ENCODE data around the gene RBMS3.
"Not testable (repeated sequence)": the region's sequence is repeated elsewhere in the genome, so short reads cannot be mapped to it uniquely, and the experiment has no call there.

The RBMS3 gene

GRCh38 chr3:29804044-29804443 is 523.2 kb downstream of the RBMS3 start:
- TF ChIP-seq ZNF384 (IDR thresholded peaks at IDR 0.05), result no peak
- TF ChIP-seq PKNOX1 (IDR thresholded peaks at IDR 0.05), result no peak
- no peak for TF ChIP-seq LEF1 (IDR thresholded peaks at IDR 0.05; ENCODE audit: borderline replicate concordance)
- no peak for TF ChIP-seq SP1 (IDR thresholded peaks at IDR 0.05)
- no peak for TF ChIP-seq FOXM1 (IDR thresholded peaks at IDR 0.05; ENCODE audit: borderline replicate concordance)
- no peak for TF ChIP-seq CTBP1 (IDR thresholded peaks at IDR 0.05; ENCODE audit: borderline replicate concordance)
- TF ChIP-seq ELF4 (IDR thresholded peaks at IDR 0.05), result no peak
- no peak for TF ChIP-seq FOXK2 (IDR thresholded peaks at IDR 0.05)
- no peak for TF ChIP-seq FOXA1 (IDR thresholded peaks at IDR 0.05)
- TF ChIP-seq TARDBP (IDR thresholded peaks at IDR 0.05), result no peak
- TF ChIP-seq SUZ12 (IDR thresholded peaks at IDR 0.05), result no peak
- no peak for TF ChIP-seq HDGF (IDR thresholded peaks at IDR 0.05; ENCODE audit: borderline replicate concordance)
- no peak for TF ChIP-seq L3MBTL2 (conservative IDR thresholded peaks at IDR 0.05)
- TF ChIP-seq BHLHE40 (IDR thresholded peaks at IDR 0.05; ENCODE audit: borderline replicate concordance), result no peak
- no peak for TF ChIP-seq NFRKB (IDR thresholded peaks at IDR 0.05)
- no peak for TF ChIP-seq ARNT (IDR thresholded peaks at IDR 0.05)
- ChIA-PET POLR2A (no interaction called here), CTCF (no interaction called here)

GRCh38 chr3:29805757-29806156 is 524.9 kb downstream of the RBMS3 start:
- no peak for TF ChIP-seq ARNT (IDR thresholded peaks at IDR 0.05)
- no peak for TF ChIP-seq ELF4 (IDR thresholded peaks at IDR 0.05)
- TF ChIP-seq PKNOX1 (IDR thresholded peaks at IDR 0.05), result no peak
- TF ChIP-seq SP1 (IDR thresholded peaks at IDR 0.05), result no peak
- TF ChIP-seq FOXM1 (IDR thresholded peaks at IDR 0.05; ENCODE audit: borderline replicate concordance), result no peak
- TF ChIP-seq CTBP1 (IDR thresholded peaks at IDR 0.05; ENCODE audit: borderline replicate concordance), result no peak
- no peak for TF ChIP-seq FOXK2 (IDR thresholded peaks at IDR 0.05)
- TF ChIP-seq ZNF384 (IDR thresholded peaks at IDR 0.05), result no peak
- TF ChIP-seq TARDBP (IDR thresholded peaks at IDR 0.05), result no peak
- no peak for TF ChIP-seq BHLHE40 (IDR thresholded peaks at IDR 0.05; ENCODE audit: borderline replicate concordance)
- no peak for DNase-seq (ENCODE audit: extremely low spot score)
- ChIA-PET POLR2A (no interaction called here), CTCF (no interaction called here)

More at GRCh38 chr3:29804044-29804443, 523.2 kb downstream of the RBMS3 start:
- DNase-seq (ENCODE audit: extremely low spot score), result no peak

GRCh38 chr3:29808324-29808723 is 527.5 kb downstream of the RBMS3 start:
- POLR2A ChIA-PET; CTCF ChIA-PET; DNase-seq (ENCODE audit: extremely low spot score): not testable (repeated sequence)

DNA sequence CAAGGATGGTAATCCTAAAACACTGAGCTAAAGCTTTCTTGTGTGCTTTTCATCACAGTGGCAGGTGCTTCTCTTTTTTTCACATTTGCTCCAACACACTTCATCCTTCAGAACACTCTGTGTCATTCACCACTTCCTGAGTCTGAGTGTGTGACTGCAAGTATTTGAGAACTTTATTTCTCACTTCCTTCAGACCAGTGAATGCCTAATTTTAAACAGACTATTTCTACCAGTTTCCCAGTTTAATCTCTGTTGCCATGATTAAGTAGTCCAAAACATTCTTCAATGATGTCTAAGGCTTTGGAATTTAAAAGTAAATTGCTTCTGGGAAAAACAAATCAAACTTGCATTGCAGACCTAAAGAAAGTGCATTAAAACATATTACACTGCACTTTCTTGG is 541.2 kb downstream of the RBMS3 start:
- CTCF ChIA-PET, result no interaction called here

DNA sequence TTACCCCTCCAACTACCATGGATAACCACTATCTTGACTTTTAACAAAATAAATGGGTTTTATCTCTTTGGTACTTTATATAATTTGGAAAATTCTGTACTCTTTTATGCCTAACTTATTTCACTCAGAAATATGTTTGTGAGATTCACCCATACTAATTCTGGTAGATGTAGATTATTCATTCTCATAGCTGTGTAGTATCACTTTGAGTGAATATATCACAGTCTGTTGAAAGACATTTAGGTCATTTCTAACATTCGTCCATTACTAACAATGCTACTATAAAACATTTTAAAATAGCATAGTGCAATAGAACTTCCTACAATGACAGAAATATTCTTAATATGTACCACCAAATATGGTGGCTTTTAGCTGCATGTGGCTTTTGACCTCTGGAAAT is 542.4 kb downstream of the RBMS3 start:
- ChIA-PET CTCF (interaction anchor here (0.5 to 0.7 kb wide), 2 partner anchors 20 to 128 kb away, joined by 3 read pairs; no protein-coding TSS in a partner anchor), POLR2A (no interaction called here)
- TF ChIP-seq TARDBP (IDR thresholded peaks at IDR 0.05) (no peak), SUZ12 (IDR thresholded peaks at IDR 0.05) (no peak), ELF4 (IDR thresholded peaks at IDR 0.05) (no peak), ARNT (IDR thresholded peaks at IDR 0.05) (no peak), CTBP1 (IDR thresholded peaks at IDR 0.05; ENCODE audit: borderline replicate concordance) (no peak), FOXA1 (IDR thresholded peaks at IDR 0.05) (no peak), FOXK2 (IDR thresholded peaks at IDR 0.05) (no peak), SP1 (IDR thresholded peaks at IDR 0.05) (no peak)
- DNase-seq (ENCODE audit: extremely low spot score), result no peak

More for the DNA sequence above, 541.2 kb downstream of the RBMS3 start:
- no peak for DNase-seq (ENCODE audit: extremely low spot score)
- no peak for TF ChIP-seq SP1 (IDR thresholded peaks at IDR 0.05)
- no peak for TF ChIP-seq LEF1 (IDR thresholded peaks at IDR 0.05; ENCODE audit: borderline replicate concordance)
- TF ChIP-seq FOXM1 (IDR thresholded peaks at IDR 0.05; ENCODE audit: borderline replicate concordance), result no peak
- TF ChIP-seq NFRKB (IDR thresholded peaks at IDR 0.05), result no peak
- no peak for TF ChIP-seq ARNT (IDR thresholded peaks at IDR 0.05)
- POLR2A ChIA-PET, result no interaction called here

GRCh38 chr3:29826712-29827111 is 545.8 kb downstream of the RBMS3 start:
- POLR2A ChIA-PET, result no interaction called here
- CTCF ChIA-PET, result no interaction called here
- no peak for TF ChIP-seq HDGF (IDR thresholded peaks at IDR 0.05; ENCODE audit: borderline replicate concordance)
- no peak for TF ChIP-seq FOXK2 (IDR thresholded peaks at IDR 0.05)
- TF ChIP-seq NFRKB (IDR thresholded peaks at IDR 0.05), result no peak
- no peak for DNase-seq (ENCODE audit: extremely low spot score)

GRCh38 chr3:29827756-29828155 is 546.9 kb downstream of the RBMS3 start:
- CTCF ChIA-PET, result interaction anchor here (0.7 kb wide), 1 partner anchor 26 kb away, joined by 3 read pairs; no protein-coding TSS in a partner anchor
- POLR2A ChIA-PET, result no interaction called here

More at GRCh38 chr3:29827756-29828155, 546.9 kb downstream of the RBMS3 start:
- DNase-seq (ENCODE audit: extremely low spot score), result no peak
- TF ChIP-seq BHLHE40 (IDR thresholded peaks at IDR 0.05; ENCODE audit: borderline replicate concordance), result no peak
- no peak for TF ChIP-seq LEF1 (IDR thresholded peaks at IDR 0.05; ENCODE audit: borderline replicate concordance)
- TF ChIP-seq ELF4 (IDR thresholded peaks at IDR 0.05), result no peak
- TF ChIP-seq ARNT (IDR thresholded peaks at IDR 0.05), result no peak
- TF ChIP-seq SUZ12 (IDR thresholded peaks at IDR 0.05), result no peak
- no peak for TF ChIP-seq FOXK2 (IDR thresholded peaks at IDR 0.05)
- no peak for TF ChIP-seq TARDBP (IDR thresholded peaks at IDR 0.05)
- no peak for TF ChIP-seq SP1 (IDR thresholded peaks at IDR 0.05)
- no peak for TF ChIP-seq CTBP1 (IDR thresholded peaks at IDR 0.05; ENCODE audit: borderline replicate concordance)
- TF ChIP-seq PKNOX1 (IDR thresholded peaks at IDR 0.05), result no peak
- no peak for TF ChIP-seq ZNF384 (IDR thresholded peaks at IDR 0.05)
- TF ChIP-seq FOXA1 (IDR thresholded peaks at IDR 0.05), result no peak
- TF ChIP-seq FOXM1 (IDR thresholded peaks at IDR 0.05; ENCODE audit: borderline replicate concordance), result no peak
- no peak for TF ChIP-seq HDGF (IDR thresholded peaks at IDR 0.05; ENCODE audit: borderline replicate concordance)
- TF ChIP-seq NFRKB (IDR thresholded peaks at IDR 0.05), result no peak

Measured in HEK293T (cell line).